OCI-LY1 (cell line): Measurements from ENCODE around the gene CRTAC1.

Experiments
- H2AFZ ChIP-seq: fragments of 200-600 bp; sonication (generic), shearing (Covaris generic); 2 replicates; pipeline ENCODE4 v1.6.0; 2014; ENCODE audit warnings: antibody characterized with exemption, mild to moderate bottlenecking, low read length
- H3F3A ChIP-seq: fragments of 200-600 bp; sonication (generic), shearing (Covaris generic); 2 replicates; pipeline ENCODE4 v1.6.0; 2014; ENCODE audit warnings: mild to moderate bottlenecking, antibody characterized with exemption, low read length, moderate library complexity; ENCODE audit not compliant: insufficient read depth
- H3K27ac ChIP-seq: fragments of 200-600 bp; sonication (generic); 2 replicates; pipeline ENCODE4 v1.5.1; 2014; ENCODE audit warnings: low read length, mixed run types, mild to moderate bottlenecking, low read depth; ENCODE audit not compliant: poor library complexity, severe bottlenecking
- H3K27me3 ChIP-seq: fragments of 200-600 bp; sonication (generic); 2 replicates; pipeline ENCODE4 v1.6.0; 2014; ENCODE audit warnings: antibody characterized with exemption, mild to moderate bottlenecking, low read length, moderate library complexity; ENCODE audit not compliant: insufficient read depth
- H3K36me3 ChIP-seq: fragments of 200-600 bp; sonication (generic); 2 replicates; pipeline ENCODE4 v1.6.1; 2014; ENCODE audit warnings: mild to moderate bottlenecking, antibody characterized with exemption, low read length, moderate library complexity, mixed read lengths; ENCODE audit not compliant: insufficient read depth
- H3K4me1 ChIP-seq: fragments of 200-600 bp; sonication (generic); 2 replicates; pipeline ENCODE4 v1.5.1; 2014; ENCODE audit warnings: mild to moderate bottlenecking, low read length, moderate library complexity; ENCODE audit not compliant: insufficient read depth, severe bottlenecking
- H3K4me2 ChIP-seq: fragments of 200-600 bp; sonication (generic), shearing (Covaris generic); 2 replicates; pipeline ENCODE4 v1.6.1; 2014; ENCODE audit warnings: low read length
- H3K4me3 ChIP-seq: fragments of 200-600 bp; sonication (generic); 2 replicates; pipeline ENCODE4 v1.5.1; 2014; ENCODE audit warnings: low read length, low read depth, mild to moderate bottlenecking, mixed read lengths; ENCODE audit not compliant: poor library complexity, severe bottlenecking
- H3K79me2 ChIP-seq: fragments of 200-600 bp; shearing (Covaris generic); 2 replicates; pipeline ENCODE4 v1.6.1; 2016; ENCODE audit warnings: mixed run types, low read length, mixed read lengths; ENCODE audit not compliant: insufficient read depth
- H3K9ac ChIP-seq: fragments of 200-600 bp; sonication (generic), shearing (Covaris generic); 2 replicates; pipeline ENCODE4 v1.6.1; 2014; ENCODE audit warnings: mild to moderate bottlenecking, low read length, mixed read lengths
- H3K9me2 ChIP-seq: fragments of 200-600 bp; sonication (generic), shearing (Covaris generic); 2 replicates; pipeline ENCODE4 v1.6.1; 2014; ENCODE audit warnings: low read depth, mild to moderate bottlenecking, low read length, mixed read lengths
- H3K9me3 ChIP-seq: fragments of 200-600 bp; shearing (Covaris generic); 2 replicates; pipeline ENCODE4 v1.6.1; 2014; ENCODE audit warnings: low read length, mixed read lengths
- H4K20me1 ChIP-seq: fragments of 200-600 bp; sonication (generic), shearing (Covaris generic); 2 replicates; pipeline ENCODE4 v1.6.0; 2016; ENCODE audit warnings: mild to moderate bottlenecking, low read length; ENCODE audit not compliant: insufficient read depth
- EZH2 ChIP-seq: fragments of 200-600 bp; sonication (generic), shearing (Covaris generic); IDR thresholded peaks from 2 replicates; pipeline ENCODE4 v1.8.0; 2017; ENCODE audit warnings: borderline replicate concordance, mixed run types, mild to moderate bottlenecking, antibody characterized with exemption, low read length, moderate library complexity, mixed read lengths
- TF ChIP-seq, protein P1 (sequence below): fragments of 200-600 bp; sonication (generic), shearing (Covaris generic); IDR thresholded peaks from 2 replicates; pipeline ENCODE4 v1.5.1; 2017; ENCODE audit warnings: mild to moderate bottlenecking, antibody characterized with exemption, low read length, moderate library complexity, mixed read lengths

The CRTAC1 gene

DNA sequence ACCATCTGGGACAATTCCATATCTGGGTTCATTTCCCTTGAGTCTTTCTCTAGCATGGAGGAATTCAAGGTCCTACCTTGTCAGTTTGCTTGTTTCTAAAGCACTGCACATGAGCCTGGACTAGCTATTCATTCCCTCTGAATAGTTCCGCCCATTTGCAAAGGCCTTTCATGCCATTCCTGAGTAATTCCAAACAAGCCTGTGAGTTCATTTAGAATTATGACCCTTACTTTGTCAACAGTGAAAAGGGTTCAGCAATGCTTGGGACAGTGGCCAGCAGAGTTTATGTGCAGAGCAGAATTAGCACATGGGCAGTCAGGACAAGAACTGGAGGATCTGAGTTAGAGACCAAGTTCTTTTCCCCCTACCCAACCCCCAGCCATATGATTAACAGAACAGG lies 27.9 kb upstream of the CRTAC1 start:
- no peak overlapping the region for H3K4me3 ChIP-seq
- no peak overlapping the region for H3K27ac ChIP-seq
- H3F3A ChIP-seq = no peaks in the 10 kb centered on the region
- H4K20me1 ChIP-seq = no peaks in the 10 kb centered on the region
- no peaks in the 10 kb centered on the region for H3K9me2 ChIP-seq
- no peaks in the 10 kb centered on the region for H3K4me1 ChIP-seq
- H3K4me2 ChIP-seq = no peak overlapping the region
- H2AFZ ChIP-seq = no peak overlapping the region
- H3K79me2 ChIP-seq = no peaks in the 10 kb centered on the region
- no peaks in the 10 kb centered on the region for H3K36me3 ChIP-seq
- H3K27me3 ChIP-seq = no peaks in the 10 kb centered on the region
- TF ChIP-seq EZH2 = no peak
- TF ChIP-seq, protein P1, sequence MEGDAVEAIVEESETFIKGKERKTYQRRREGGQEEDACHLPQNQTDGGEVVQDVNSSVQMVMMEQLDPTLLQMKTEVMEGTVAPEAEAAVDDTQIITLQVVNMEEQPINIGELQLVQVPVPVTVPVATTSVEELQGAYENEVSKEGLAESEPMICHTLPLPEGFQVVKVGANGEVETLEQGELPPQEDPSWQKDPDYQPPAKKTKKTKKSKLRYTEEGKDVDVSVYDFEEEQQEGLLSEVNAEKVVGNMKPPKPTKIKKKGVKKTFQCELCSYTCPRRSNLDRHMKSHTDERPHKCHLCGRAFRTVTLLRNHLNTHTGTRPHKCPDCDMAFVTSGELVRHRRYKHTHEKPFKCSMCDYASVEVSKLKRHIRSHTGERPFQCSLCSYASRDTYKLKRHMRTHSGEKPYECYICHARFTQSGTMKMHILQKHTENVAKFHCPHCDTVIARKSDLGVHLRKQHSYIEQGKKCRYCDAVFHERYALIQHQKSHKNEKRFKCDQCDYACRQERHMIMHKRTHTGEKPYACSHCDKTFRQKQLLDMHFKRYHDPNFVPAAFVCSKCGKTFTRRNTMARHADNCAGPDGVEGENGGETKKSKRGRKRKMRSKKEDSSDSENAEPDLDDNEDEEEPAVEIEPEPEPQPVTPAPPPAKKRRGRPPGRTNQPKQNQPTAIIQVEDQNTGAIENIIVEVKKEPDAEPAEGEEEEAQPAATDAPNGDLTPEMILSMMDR = no peak
- H3K9ac ChIP-seq = no peak overlapping the region
- H3K9me3 ChIP-seq = no peaks in the 10 kb centered on the region

GRCh38 chr10:98055841-98056516 lies 25.6 kb upstream of the CRTAC1 start:
- Histone ChIP-seq H3K27me3 (no peaks in the 10 kb centered on the region), H4K20me1 (no peaks in the 10 kb centered on the region), H2AFZ (no peak overlapping the region), H3K4me1 (no peaks in the 10 kb centered on the region), H3K9me3 (no peaks in the 10 kb centered on the region), H3K9me2 (no peaks in the 10 kb centered on the region), H3K9ac (no peak overlapping the region), H3K36me3 (no peaks in the 10 kb centered on the region), H3K79me2 (no peaks in the 10 kb centered on the region), H3K4me2 (no peak overlapping the region), H3K4me3 (no peak overlapping the region), H3F3A (no peaks in the 10 kb centered on the region), H3K27ac (no peak overlapping the region)
- no peak for TF ChIP-seq EZH2
- TF ChIP-seq, protein P1 = no peak

- H3K4me1 ChIP-seq = no peaks in the 10 kb centered on the region
- H3K4me2 ChIP-seq = no peak overlapping the region
- no peaks in the 10 kb centered on the region for H3F3A ChIP-seq
- H3K27me3 ChIP-seq = no peaks in the 10 kb centered on the region
- H4K20me1 ChIP-seq = no peaks in the 10 kb centered on the region
- H3K9me2 ChIP-seq = no peaks in the 10 kb centered on the region
- H3K9me3 ChIP-seq = no peaks in the 10 kb centered on the region
- no peaks in the 10 kb centered on the region for H3K79me2 ChIP-seq
- no peak overlapping the region for H3K27ac ChIP-seq
- H3K36me3 ChIP-seq = no peaks in the 10 kb centered on the region
- H3K9ac ChIP-seq = no peak overlapping the region
- no peak overlapping the region for H2AFZ ChIP-seq
- no peak overlapping the region for H3K4me3 ChIP-seq
- TF ChIP-seq, protein P1 = no peak
- TF ChIP-seq EZH2 = no peak
Measured at GRCh38 chr10:98047009-98047741, 16.8 kb upstream of the CRTAC1 start.
